HG02938 (cell line): ENCODE measurements around the gene FOXA3.

Experiments
- ATAC-seq: cut with Tn5 transposase; IDR thresholded peaks from one replicate; pipeline ENCODE4 v1.9.1; 2021; ENCODE audit warnings: mild to moderate bottlenecking, moderate library complexity; ENCODE audit not compliant: unreplicated experiment

FOXA3 gene

DNA sequence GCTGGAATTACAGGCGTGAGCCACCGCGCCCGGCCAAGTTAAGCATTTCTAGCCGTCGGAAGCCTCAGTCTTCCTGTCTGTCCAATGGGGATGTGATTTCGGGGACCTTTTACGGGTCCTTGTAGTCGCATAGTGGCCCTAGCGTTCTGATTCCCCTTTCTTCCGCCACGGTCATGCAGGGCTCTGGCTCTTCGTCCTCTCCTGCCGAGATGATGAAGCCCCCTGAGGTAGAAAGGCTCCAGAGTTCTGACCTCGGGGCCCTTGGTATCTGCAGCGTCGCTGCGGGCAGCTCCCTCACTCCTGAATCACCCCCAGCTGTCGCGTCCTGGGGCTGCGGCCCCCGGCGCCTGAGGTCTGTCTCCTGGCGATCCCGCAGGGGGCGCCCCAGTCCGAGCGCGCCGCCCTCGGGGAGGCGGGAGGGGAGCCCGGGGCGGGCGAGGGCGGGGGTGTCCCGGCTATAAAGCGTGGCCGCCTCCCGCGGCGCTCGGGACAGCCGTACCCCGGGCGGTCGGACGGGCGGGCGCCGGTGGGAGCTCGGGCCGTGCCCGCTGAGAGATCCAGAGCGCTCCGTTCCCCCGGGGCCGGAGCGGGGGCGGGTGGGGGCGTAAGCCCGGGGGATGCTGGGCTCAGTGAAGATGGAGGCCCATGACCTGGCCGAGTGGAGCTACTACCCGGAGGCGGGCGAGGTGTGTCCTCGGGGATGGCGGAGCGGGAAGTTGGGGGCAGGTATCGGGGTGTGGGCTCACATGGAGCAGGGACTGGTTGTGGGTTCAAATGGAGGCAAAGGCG lies at the start of gene FOXA3:
FOXA3 (plus strand) TSS at position 487 of the 789 bp plus-strand sequence; CDS start at position 618, 131 bp downstream.
- no peak for ATAC-seq

DNA sequence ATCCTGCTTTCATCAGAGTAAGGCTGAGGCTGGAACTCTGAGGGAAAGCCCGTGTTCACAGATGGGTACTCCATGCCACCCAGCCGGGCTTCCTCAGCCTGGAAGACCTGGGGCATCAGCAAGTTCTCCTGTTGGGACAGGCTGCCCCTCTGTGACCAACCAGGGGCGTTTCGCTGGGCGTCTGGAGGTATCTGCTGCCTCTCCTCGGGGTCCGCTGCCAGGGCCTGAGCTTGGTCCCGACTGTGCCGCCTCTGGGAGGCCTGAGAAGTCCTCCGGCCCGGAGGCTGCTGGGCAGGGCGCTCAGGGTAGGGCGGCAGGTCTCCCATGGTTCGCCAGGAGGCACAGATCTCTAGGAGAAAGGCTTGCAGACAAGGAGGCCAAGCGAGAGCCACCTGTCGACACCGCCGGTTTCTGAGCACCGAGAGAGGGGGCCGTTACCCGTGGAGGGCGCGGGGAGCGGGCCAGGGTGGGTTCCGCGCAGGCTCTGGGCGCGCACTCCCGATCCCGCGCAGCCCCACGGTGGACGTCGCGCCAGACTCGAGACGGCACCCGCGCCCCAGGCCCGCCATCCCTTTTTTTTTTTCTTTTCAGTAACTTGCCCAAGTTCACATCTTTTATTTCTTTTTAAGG lies 49.2 kb upstream of the FOXA3 start, which contains the start of gene RSPH6A:
RSPH6A (minus strand) TSS at position 458 of the 630 bp plus-strand sequence; CDS start at position 326, 132 bp downstream.
- no peak for ATAC-seq

DNA sequence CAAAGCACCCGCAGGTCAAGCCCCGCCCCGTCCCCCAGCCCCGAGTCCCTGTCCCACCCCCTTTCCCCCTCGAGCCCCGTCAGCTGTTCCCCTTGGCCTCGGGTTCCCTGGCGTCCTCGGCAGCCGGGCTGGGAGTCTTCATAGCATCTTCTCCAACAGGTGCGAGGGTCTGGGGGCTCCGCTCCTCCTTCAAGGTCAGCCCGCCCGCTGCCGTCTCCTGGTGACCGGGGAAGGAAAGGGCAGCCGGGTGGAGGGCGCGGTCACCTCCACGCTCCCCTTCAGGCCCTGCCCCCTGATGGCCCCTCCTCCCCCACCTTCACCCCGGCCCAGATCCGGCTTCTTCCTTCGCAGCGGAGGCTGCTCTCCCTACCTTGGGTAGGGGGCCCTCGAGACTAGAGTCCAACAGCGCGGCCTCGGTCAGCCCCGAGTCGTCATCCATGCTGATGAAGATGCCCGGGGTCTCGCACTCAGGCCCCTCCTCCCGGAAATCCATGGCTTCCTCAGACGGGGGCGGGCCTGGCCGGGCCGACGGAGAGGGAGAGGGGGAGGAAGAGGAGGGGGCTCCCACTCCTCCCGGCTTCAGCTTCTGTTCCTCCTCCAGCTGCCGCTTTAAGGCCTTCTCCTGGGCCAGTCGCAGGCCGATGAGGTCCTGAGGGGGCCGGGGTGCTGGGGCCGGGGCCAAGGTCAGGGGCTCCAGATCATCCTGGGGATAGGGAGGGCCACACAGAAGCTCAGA lies 48.5 kb upstream of the FOXA3 start:
- no peak for ATAC-seq

DNA sequence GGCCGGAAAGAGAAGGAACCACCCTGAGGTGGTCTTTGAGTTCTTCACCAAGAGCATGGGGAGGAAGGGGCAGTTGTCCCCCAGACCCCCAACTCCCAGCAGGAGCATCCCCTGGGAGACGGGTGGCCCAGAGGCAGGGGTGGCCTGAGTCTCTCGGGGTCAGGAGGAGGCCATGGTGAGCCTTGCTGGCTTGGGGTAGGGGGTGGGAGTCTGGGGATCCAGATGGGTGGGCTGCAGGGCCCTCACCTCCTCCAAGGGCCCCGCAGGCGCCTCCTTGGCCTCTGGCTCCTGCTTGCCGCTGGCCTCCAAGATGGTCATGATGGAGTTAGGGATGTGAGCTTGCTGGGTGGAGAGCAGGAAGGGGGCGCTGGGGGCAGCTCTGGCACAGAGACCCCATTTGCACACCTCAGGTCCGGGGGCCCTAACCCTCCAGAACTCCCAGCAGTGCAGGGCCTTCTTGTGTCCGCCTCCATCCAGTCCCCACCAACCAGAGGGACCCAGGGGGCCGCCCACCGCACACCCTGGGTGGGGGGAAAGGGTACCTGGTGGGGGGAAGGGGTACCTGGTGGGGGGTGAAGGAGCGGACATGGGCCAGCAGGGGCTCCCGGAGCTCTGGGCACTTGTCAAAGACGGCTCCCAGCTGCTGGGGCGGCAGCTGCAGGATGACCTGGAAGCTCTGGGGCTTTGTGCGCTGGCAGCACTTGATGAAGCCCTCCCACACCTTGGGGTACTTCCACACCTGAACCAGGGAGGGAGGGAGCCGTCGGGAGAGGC lies 47.7 kb upstream of the FOXA3 start:
- ATAC-seq = no peak

DNA sequence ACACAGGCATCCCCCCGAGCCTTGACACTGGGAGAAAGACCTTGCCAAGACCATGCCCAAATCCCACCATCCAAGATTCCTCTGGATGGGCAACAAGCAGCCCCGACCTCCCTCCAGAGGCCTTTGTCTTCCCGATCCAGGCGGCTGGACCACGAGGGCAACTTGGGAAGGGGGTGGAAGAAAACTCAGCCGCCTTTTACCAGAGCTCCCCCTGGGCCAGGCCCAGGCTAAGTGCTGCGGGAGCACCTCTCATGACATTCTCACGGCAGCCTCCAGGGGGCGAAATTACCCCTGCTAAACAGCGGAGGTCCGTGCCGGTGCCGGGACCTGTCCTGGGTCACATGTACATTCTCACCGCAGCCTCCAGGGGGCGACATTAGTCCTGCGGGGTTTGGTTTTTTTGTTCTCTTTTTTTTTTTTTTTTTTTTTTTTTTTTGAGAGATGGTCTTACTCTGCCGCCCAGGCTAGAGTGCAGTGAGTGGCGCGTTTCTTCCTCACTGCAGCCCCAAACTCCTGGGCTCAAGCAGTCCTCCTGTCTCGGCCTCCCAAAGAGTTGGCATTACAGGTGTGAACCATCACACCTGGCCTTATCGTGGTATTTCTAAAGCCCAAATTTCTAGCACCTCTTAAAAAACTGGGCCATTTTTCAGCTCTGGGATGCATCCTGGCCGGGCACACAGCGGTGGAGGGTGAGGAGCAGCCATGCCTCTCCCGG lies 47.0 kb upstream of the FOXA3 start:
- ATAC-seq = peak; percentile 87

DNA sequence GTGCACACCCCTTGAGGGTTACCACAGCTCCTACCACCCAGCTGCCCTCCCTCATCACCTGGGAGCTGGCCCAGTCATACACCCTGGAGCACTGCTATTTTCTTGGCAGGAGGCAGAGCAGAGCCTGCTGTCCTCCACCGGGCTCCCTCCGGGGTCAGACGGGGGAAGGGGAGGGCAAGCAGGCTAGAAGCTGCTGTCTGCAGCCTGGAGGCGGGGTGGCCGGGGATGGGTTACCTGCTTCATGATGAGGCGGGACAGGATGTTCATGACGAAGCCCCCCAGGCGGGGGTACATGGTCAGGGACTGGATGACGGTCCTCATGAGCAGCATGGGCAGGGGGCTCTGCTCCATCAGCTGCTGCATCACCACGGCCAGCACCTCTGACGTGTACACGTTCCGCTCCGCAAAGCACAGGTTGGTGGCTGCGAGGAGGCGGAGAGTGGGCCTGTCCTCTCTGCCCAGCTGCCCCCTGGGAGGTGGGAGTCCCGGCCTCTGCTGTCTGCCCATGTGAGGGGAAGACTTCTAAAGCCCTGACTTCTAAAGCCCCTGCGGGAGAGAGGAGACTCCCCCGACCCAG lies 46.3 kb upstream of the FOXA3 start:
- no peak for ATAC-seq

DNA sequence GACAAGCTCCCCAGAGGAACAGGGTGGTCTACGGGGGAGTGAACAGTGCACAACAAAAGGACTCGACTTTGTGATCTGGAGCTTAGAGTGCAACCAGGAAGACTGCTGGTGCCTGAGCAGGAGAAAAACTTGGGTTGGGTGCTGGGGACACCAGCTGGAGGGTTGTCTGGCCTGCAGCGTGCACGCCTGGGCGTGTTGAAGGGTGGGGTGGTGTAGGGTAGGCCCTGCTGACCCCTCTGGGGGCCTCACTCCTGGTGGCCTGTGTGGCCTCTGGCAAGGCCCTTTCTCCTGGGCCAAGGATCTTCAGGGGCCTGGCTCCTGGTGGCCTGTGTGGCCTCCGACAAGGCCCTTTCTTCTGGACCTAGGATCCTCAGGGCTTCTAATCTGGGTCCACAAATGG lies 44.4 kb upstream of the FOXA3 start:
- ATAC-seq = no peak

DNA sequence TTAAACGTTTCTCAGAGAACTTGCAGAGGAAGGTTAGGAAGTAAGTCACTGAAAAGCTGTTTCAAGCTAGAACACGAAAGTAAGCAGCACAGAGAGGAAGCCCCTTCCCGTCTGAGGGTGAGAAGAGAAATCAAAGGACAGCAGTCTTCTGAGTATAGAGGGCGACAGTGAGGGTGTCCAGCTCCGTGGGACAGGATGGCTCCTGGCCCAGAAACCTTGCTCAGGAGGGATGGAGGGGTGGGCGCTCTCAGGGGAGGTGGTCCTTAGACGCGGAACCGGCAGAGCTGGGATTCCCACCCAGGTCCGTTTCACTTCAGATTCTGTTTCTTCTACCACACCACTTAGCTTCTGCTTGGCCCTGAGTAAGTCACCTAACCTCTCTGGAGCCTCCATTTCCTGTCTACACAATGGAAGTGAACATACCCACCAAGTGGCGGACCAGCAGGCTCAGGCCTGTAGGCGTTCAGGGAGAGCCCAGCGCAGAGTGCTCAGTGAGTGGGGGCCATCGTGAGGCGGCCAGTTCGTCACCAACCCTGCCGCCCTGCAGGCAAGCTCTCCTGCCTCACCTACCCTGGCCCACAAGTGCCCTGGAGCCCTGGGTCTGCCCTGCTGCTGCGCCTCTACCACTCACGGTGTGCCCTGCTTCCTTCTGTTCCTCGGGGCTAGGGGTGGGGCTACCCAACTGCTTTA lies 43.6 kb upstream of the FOXA3 start:
- ATAC-seq = no peak

DNA sequence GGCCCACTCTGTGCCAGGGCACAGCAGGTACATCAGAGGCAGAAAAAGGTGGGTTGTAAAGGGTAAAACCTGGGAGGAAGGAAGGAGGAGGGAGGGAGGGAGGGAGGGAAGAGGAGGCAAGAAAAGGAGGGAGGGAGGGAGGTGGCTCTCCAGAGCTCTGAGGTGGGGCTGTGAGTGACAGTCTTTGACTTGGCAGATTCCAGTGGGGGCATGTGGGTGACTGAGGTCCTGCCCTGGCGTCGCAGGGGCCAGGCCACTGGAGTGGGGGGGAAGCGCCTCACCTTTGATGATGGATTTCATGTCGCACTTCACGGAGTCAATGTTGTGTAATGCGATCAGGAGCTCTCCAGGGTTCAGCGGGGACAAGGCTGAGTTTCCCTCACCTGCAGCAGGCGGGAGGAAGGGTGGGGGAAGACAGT lies 43.0 kb upstream of the FOXA3 start:
- no peak for ATAC-seq

DNA sequence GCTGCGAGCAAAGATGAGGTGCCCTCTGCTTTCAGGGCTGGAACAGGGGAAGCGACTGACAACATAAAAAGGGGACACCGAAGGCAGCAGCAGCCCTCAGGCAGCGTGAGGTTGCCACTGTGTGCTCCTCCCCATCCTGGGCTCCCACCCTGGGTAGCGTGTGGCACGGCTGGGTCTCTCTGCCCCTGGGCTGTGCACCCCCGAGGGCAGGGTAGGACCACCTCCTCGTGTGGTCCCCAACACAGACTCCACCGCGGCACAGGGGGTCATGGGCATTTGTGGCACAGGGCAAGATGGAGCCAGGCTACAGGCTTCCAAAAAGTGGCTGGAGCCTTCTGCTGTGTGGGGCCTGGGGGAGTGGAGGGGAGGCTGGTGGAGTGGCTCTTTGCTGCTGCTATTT lies 42.6 kb upstream of the FOXA3 start:
- no peak for ATAC-seq

DNA sequence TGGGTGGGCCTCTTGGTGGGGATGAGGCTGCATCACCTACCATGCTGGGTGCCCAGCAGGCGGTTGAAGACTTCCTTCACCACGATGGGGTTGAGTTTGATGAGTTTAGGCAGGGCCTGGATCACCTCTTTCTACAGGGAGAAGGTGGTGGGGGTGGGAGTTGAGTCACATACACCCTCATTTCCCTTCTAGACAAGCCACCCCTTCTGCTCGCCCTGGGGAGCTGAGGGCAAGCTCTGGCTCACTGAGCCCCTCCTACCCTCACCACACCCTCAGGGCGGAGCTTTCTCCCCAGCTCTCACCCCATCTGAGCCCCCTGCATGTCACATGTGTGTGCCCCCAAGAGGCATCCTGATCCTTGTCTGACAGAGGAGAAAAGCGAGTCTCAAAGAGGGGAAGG lies 41.4 kb upstream of the FOXA3 start:
- ATAC-seq = no peak

DNA sequence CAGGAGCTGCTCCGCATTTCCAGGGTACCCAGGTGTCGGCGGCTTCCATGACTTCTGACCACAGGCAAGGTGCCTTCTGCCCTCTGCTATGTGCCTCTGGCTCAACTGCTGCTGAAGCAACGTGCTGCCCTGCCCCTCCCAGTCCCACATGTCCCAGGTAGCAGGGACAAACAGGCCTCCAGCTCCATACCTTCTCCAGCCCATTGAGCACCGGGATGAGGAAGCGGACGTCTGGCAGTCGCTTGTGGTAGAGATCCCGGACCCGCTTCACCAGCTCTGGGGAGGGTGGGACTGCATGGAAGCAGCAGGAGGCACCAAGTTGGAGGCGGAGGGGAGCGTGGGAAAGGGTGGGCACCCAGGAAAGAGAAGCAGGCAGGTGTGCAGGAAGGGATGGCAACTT lies 40.9 kb upstream of the FOXA3 start:
- no peak for ATAC-seq

DNA sequence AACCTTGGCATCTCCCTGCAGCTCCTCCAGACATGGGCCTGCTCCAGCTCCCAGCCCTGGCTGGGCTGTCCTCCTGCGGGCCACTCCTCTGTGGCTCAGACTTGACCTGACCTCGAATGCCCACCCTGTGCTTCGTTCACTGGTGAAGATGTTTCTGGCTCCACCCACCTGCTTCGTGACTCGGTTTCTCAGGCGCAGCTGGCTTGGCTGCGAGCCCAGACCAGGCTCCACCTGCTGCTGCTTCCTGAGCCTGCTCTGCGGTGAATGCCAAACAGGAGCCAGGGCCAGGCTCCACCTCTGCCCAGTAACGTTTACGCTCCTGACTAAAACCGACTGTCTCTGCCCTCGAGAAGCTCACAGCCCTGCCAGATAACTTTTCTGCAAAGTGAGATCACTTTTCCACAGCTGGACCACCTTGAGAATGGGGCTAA lies 40.1 kb upstream of the FOXA3 start:
- ATAC-seq = no peak

DNA sequence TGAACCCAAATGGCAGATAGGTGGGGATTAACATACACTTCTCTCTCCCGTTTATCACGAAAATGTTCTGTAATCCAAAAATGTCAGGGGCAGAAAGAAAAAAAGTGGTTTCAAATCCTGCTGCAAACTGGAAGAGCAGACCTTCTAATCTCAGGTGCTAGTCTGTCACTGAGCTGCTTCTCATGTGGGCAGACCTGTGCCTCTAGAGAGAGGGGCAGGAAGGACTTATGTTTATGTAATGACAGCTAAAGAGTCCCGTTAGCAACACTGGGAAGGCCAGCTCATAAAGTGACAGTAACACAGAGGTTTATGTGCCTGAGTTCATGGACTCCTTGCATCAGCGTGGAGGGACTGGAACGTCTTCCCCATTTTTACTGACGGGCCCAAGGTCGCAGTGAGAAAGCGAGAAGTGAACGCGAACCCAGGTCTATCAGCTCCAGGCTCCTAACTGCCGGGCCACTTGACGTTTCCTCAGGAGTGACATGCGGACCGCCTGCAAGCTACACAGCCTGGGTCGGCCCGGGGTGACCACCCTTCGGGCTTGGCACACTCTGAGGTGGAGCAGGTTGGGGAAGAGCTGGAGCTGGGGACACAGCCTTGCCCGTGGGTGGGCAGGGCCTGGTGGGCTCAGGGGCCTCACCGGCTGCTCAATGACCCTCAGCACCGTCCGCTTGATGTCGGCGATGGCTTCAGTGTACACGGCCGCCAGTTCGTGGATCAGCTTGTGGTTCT lies 39.4 kb upstream of the FOXA3 start:
- no peak for ATAC-seq

DNA sequence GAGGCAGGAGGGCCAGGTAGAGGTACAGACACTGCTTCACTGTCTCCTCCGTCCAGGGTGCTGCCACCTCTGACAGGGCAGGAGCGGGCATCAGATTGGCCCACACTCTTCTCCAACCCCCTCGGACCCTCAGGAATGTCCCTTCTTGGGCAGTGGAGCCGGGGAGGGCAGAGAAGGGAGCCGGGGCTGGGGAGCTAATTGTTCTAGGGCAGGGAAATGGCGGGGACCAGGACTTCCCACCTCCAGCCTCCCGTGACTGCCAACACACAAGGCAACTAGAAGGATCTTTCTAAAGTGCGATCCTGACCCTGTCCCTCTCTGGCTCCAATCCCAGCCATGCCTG lies 38.9 kb upstream of the FOXA3 start:
- ATAC-seq = no peak

DNA sequence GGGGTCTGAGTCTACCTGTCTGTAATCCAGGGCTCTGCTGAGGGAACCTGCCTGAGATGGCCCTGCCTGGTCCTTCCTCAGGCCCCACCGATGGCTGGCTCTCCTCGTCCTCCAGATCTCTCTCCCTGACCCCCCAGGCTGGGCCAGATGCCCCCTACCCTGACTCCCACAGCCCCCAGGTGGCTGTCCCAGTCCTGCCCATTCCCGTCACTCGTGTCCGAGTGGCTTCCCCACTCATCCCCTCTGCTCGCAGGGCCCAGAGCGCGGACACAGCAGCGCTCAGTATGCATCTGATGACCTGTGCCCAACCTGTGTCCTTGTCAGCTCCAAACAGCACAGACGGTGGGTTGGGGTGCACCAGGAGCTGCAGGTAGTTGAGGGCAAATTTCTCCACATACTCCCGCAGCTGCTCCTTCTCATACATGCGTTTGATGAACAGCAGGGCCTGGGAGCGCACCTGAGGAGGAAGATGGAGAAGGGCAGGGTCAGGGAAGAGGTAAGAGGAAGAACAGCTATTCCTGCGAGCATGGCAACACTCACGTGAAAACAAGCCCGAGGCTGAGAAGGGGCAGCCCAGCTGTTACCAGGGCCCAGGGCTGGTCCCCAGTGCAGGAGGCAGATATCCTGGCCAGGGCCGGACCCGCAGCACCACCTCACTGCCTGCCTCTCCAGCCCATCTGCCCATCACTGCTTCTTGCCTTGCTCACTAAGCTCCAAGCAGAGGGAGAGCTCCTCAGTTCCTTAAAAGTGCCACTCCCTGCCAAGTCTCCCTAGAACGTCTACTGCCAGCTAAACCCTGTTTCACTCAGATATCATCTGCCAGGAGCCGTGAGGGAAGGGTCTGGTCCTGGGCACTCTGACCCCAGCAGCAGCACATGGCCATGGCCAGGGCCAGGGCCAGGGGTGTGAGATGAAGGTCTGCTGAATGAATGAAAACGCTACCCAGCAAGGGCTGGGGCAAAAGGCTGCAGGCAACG lies 37.9 kb upstream of the FOXA3 start:
- ATAC-seq = no peak

DNA sequence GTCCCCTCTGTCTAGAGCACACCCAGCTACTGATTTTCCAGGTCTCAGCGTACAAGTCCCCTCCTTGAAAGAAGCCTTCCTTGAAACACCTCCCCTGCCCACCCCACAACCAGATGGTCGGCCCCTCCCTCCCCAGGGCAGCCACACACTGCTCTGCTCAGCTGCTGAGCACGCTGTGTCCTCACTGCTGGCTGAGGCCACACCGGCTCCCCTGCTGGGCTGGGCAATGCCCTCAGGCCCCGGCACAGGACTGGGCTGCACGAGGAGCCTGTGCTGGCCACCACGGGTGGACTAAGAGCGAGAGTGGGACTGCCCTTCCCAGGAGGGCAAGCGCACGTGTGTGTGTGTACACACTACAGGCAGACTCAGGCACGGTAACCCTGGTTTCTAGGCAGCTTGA lies 37.2 kb upstream of the FOXA3 start:
- no peak for ATAC-seq
